HG03354 (cell line): ENCODE measurements around the gene RAB10.
"Not testable (repeated sequence)": the region's sequence is repeated elsewhere in the genome, so short reads cannot be mapped to it uniquely, and the experiment has no call there.

Source experiments
- ATAC-seq: cut with Tn5 transposase; IDR thresholded peaks from one replicate; pipeline ENCODE4 v1.9.1; 2021; ENCODE audit warnings: mild to moderate bottlenecking; ENCODE audit not compliant: unreplicated experiment, poor library complexity, severe bottlenecking

RAB10 gene

GRCh38 chr2:26081556-26081955, 47.7 kb downstream of the RAB10 start:
- ATAC-seq: no peak

DNA sequence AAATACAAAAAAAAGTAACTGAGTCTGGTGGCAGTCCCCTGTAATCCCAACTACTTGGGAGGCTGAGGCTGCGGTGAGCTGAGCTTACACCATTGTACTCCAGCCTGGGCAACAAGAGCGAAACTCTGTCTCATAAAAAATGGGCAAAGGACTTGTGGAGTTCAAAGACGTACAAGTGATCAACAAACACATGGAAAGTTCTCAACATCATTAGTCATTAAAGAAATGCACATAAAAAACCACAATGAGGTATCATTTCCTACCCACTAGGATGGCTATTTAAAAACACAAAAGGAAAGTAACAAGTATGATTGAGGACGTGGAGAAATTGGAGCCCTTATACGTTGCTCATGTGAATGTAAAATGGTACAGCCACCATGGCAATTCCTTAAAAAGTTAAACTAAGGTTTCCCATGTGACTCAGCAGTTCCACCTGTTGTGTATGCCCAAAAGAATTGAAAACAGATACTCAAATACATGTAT, 52.3 kb downstream of the RAB10 start:
- no peak for ATAC-seq

DNA sequence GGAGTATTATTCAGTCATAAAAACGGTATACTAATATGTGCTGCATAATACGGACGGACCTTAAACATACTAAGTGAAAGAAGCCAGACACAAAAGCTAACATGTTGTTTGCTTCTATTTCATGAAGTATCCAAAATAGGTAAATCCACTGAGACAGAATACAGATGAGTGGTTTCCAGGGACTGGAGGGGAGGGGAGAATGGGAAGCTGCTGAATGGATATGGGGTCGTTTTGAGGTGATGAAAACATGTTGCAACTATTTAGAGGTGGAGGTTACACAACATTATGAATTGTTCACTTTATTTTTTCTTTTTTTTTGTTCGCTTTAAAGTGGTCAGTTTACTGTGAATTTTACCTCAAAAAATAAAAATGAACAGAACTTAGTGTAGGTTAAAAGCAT, 52.9 kb downstream of the RAB10 start:
- ATAC-seq: no peak

DNA sequence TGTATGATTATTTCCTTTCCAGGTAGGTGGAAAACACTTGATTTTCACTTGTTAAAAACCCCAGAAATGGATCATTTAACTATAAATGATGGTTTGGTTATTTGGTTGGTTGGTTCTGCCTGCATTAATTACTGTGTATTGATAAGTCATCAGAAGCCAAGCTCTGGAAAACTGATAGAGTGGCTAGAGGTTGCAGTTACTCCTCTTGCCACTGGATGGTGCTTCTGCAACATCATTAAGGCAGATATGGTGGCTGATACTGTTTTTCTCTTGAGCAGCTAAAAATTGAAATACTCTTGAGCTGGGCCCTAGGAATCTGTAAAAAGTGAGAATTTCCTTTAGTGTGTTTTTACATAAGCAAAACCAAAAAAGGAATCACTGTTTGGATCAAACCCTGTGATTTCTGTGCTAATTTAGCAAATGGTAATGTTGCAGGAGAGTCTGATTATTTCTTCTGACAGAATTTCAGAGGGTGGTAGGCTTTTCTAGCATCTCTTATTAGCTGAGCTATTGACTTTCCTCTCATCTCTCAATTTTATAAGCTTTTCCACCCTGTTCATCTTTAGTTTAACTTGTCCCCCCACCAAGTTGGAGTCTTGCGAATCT, 54.3 kb downstream of the RAB10 start:
- ATAC-seq: no peak

- ATAC-seq: not testable (repeated sequence)
Observed at GRCh38 chr2:26088931-26089330, 55.0 kb downstream of the RAB10 start.

DNA sequence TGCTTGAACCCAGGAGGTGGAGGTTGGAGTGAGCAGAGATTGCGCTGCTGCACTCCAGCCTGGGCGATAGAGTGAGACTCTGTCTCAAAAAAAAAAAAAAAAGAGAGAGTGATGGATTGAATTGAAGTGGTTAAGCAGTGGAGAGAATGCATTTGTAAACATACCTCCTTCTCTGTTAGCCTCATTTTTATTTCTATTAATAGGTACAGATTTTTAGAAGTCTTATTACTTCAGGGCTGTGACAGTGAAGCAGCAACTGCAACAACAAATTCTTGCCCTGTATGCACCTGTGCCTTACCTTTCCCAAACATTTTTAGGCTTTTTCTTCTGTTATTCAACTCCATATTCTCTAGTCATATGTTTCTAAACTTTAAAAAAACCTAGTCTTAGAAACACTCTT, 55.5 kb downstream of the RAB10 start:
- ATAC-seq: no peak

- no peak for ATAC-seq
Observed at GRCh38 chr2:26095758-26096157, 61.9 kb downstream of the RAB10 start.

DNA sequence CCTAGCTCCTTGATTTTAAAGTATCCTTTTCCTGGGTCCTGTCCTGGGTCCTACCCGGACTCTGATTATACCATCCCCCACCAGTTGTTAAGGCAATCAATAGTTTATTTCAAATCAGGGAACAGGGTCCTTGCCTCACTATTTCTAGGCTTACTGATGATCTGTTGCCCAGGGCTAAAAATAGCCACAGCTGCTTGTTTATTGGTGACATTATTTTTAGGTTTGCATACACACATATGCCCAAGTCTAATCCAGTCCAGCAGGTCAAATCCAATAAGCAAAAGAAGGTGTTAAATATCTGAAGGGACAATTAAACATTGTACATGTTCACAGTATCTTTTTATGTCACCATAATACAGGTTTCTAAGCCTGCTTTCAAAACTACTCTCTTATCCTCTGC, 66.0 kb downstream of the RAB10 start:
- no peak for ATAC-seq

DNA sequence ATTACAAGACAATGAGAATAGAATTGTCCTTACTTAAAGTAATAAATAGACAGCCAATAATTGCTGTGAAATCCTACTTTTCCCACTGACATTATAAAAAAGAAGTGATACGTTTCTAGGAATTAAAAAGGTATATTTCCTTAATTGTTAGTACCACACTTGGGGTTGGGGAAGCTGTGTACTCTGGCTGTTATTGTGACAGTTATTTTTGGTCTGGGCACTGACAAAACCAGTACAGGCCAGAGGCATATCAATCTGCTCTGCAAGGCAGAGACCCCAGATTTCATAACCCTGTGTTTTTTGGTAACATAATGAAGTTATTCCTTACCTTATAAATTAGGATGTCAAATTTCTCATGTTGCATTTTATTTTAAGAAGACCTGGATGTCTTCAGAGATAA, 66.5 kb downstream of the RAB10 start:
- no peak for ATAC-seq

DNA sequence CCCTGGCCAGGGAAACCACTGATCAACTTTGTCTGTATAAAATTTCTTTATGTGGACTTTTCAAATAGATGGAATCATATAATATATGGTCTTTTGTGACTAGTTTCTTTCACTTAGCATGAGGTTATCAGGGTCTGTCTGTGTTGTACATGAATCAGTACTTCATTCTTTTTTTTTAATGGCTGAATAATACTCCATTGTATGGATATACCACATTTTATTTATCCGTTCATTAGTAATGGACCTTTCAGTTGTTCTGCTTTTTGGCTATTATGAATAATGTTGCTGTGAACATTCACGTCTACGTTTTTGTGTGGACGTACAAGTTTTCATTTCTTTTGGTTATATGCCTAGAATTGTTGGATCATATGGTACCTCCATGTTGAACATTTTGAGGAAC, 69.9 kb downstream of the RAB10 start:
- ATAC-seq: no peak

DNA sequence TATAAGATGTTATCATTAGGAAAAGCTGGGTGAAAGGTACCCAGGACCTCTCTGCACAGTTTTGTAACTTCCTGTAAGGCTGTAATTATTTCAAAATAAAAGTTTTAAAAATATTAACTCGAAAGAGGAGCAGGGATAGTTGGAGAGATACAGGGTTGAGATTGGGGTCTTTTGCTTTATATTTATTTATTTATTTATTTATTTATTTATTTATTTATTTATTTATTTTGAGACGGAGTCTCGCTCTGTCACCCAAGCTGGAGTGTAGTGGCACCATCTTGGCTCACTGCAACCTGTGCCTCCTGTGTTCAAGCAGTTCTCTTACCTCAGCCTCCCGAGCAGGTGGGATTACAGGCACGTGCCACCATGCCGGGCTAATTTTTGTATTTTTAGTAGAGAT, 74.8 kb downstream of the RAB10 start:
- not testable (repeated sequence) for ATAC-seq

GRCh38 chr2:26112201-26112600, 78.3 kb downstream of the RAB10 start:
- ATAC-seq: no peak

- no peak for ATAC-seq
Observed at GRCh38 chr2:26114151-26114550, 80.3 kb downstream of the RAB10 start.

DNA sequence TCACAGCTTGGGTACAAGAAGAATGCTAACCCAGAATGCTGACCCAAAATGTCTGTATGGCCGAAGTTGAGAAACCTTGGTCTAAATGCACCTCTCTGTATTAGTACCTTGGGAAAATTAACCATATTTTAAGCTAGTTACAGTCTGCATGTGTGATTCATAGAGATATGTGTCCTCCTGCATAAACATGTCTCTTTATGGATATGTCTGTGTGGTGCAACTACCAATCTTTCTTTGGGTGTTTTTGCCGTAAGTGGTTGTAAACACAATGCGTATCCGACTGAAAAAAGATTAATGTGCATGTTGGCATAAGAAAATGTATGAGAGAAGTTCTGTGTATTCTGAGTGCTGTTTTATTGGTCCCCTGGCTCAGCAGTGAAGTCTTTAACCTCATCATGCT, 84.8 kb downstream of the RAB10 start:
- ATAC-seq: no peak

DNA sequence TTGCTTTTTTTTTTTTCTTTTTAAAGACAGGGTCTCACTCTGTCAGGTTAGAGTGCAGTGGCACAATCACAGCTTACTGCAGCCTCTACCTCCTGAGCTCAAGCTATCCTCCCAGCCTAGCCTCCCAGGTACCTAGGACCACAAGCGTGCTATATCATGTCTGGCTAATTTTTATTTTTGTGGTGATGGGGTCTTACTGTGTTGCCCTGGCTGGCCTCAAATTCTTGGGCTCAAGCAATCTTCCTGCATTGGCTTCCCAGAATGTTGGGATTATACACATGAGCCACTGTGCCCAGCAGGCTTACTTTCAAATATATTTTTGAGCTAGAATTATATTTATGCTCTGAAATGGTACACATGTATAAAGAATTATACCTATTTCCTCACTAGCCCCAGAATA, 85.6 kb downstream of the RAB10 start:
- no peak for ATAC-seq

DNA sequence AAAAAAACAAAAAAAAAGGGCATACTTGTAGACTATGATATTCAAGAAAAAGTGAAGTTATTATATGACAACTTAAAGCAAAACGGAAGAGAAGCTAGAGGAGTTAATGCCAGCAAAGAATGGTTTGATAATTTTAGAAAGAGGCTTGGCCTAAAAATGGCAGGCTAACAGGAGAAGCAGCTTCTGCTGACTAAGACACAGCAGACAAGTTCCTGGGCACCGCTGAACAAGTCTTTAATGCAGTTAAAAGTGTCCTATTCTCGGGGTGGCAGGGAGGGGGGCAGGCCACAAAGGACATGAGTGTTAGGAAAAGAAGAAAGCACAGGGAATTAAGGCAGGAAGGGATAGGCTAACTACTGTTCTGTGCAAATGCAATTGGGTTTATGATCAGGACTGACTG, 88.7 kb downstream of the RAB10 start:
- ATAC-seq: no peak

GRCh38 chr2:26123426-26123825, 89.5 kb downstream of the RAB10 start:
- no peak for ATAC-seq

GRCh38 chr2:26126074-26126473, 92.2 kb downstream of the RAB10 start:
- ATAC-seq: no peak

GRCh38 chr2:26128176-26128575, 94.3 kb downstream of the RAB10 start:
- no peak for ATAC-seq

DNA sequence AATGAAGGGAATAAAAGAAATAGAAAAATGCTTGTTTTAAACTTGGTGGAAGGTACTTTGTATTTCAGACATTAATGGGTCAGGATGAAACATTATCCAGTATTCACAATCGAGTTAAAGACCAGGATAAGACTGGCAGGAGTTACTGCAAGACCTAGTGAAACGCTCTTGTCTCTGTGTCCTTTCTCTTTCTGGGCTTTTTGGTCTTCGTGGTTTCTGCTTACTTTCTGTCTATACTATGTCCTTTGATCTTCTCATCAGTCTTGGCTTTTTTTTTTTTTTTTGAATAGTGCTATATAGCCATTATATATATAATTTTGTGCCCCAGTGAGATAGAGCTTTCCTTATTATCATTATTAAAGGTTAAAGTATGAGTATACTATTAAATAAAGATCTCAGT, 96.9 kb downstream of the RAB10 start:
- ATAC-seq: no peak

DNA sequence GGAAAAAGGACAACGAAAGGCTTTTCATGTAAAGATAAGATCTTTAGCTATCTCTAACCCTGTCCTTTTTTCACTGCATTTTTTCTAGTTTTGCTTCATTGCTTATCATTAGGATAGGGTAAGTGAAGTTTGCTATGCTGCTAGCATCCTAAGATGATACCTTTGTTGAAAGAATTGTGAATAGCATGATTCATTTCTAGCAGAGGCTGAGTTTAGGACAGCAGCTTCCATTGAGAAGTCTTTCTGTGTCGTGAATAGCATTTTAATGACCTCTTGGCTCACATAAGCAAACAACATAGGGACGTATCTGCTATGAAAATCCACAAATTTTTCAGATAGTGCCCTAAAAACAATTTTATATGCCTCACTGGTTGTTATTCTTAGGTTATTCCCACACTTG, 102.6 kb downstream of the RAB10 start:
- no peak for ATAC-seq
